ENCODE results near the gene PTH1R. TPM values are rescaled to one million over a fixed set of nuclear protein-coding genes. Genes with fewer than 3 reads are reported as not detected.

PTH1R gene
- total RNA-seq, 1 donor from 2014 or later, result not detected

Other genes starting within 250 kb of the PTH1R start
- gene ALS2CL, start 184.0 kb upstream of the PTH1R start, total RNA-seq, result 0.10 and 0.22 TPM in 2 replicates
- gene TMIE, start 176.3 kb upstream of the PTH1R start, total RNA-seq, result 0.34 TPM in 1 of 2 replicates, not detected in the other
- not detected in 2 replicates for gene PRSS50, start 159.9 kb upstream of the PTH1R start, total RNA-seq
- not detected in 2 replicates for gene MYL3, start 14.3 kb upstream of the PTH1R start, total RNA-seq
- gene CCDC12, start 99.0 kb downstream of the PTH1R start, total RNA-seq, result 68.7 and 69.1 TPM in 2 replicates
- gene NBEAL2, start 101.9 kb downstream of the PTH1R start, total RNA-seq, result 118 and 119 TPM in 2 replicates

Data from activated T-helper 1 cell treated with anti-CD3 and anti-CD28 coated beads, Interleukin-12 subunit alpha, Interleukin-12 subunit beta, Interleukin-2, Interleukin-4 antibody, amounts not matched to agents 30 ng/mL and 10 ng/mL and 1 ng/mL, durations not matched to agents 14 hours and 24 hours and 36 hours (primary cell).